DMS114 treated with DMSO at 0.1 percent for 48 hours (cell line): ENCODE data around the gene GIPC3.

Experiments
- DNase-seq: peaks from one replicate; lab custom pipeline; 2025; ENCODE audit not compliant: unreplicated experiment; lab: John Stamatoyannopoulos, UW

Gene GIPC3

DNA sequence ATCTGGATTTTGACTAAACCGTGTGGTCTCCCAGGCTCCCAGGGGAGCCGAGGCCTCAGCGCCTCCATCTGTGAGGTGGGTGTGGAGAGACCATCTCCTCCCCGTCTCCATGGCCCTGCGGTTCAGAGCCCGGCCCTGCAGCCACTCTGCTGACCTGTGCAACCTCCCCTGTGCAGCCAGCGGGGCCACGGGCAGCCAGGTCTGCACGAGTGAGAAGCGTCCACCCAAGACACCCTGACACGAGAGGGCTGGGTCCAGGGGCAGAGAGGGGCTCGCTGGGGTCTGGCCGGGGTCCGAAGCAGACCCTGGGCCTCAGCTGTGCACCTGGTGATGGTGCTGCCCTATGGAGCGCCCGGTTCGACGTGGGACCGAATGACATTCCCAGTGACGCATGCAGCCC is 51.7 kb downstream of the GIPC3 start:
- DNase-seq: no peak

GRCh38 chr19:3637621-3638020 is 52.3 kb downstream of the GIPC3 start:
- DNase-seq: no peak

GRCh38 chr19:3638208-3639193 is 53.2 kb downstream of the GIPC3 start:
- no peak for DNase-seq

- DNase-seq: no peak
Measured at GRCh38 chr19:3639479-3639878, 54.2 kb downstream of the GIPC3 start.

GRCh38 chr19:3641515-3642269 is 56.4 kb downstream of the GIPC3 start:
- no peak for DNase-seq

DNA sequence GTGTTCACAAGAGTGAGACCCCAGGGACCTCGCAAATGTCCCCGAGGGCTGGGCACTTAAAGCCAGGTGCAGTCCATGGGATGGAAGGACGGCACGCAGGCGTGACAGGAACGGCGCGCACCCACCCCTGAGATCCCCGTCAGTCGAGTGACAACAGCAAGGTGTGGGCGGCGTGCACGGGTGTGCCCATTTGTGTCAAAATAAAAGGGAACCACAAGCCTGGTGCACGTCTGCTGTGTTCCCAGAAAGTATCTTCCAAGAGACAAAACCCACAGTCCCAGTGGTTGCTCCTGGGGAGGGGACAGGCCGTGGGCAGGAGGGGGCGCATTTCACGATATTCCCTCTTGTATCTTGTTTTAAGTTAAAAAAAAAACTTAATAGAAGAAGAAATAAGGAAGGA is 57.0 kb downstream of the GIPC3 start:
- no peak for DNase-seq
